GM19395 (cell line): ENCODE measurements around the gene TGM2.
A peak's percentile ranks its signal among the peaks of the same experiment; 100 is the strongest.

ENCODE experiments used
- ATAC-seq: cut with Tn5 transposase; IDR thresholded peaks from one replicate; pipeline ENCODE4 v1.9.1; 2021; ENCODE audit warnings: mild to moderate bottlenecking, moderate library complexity; ENCODE audit not compliant: unreplicated experiment

TGM2 gene

DNA sequence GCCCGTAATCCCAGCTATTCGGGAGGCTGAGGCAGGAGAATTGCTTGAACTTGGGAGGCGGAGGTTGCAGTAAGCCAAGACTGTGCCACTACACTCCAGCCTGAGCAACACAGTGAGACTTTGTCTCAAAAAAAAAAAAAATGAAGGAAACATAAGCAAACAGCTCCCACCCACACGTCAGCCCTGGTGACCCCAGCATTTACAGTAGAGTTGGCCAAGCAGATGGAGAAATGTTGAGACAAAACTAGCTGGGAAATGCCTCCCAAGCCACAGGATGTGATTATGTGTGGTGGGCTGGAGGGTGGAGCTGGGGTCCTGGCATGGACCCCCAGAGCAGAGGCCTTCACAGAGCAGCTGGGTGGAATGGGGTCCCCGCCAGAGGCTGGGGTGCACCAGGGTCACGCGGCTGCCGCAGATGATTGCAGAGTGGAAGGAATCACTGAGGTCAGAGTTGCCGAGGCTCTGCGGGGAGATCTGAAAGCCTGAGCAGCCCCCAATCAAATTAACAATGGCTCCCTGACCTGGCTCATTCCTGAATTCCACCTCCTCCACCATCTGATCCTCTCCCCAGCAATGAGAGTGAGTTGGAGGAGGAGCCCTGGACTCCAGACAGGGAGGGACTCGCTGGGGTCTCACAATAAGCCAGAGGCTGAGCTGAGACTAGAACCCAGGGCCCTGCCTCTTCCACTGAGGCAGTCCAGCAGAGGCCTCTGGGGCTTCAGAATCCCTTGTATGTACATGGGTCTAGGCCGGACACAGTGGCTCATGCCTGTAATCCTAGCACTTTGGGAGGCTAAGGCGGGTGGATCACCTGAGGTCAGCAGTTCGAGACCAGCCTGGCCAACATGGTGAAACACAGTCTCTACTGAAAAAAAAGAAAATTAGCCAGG, 34.7 kb upstream of the TGM2 start:
- ATAC-seq = no peak

GRCh38 chr20:38198238-38198861, 33.3 kb upstream of the TGM2 start:
- ATAC-seq = no peak

GRCh38 chr20:38197619-38198018, 32.5 kb upstream of the TGM2 start:
- ATAC-seq = no peak

GRCh38 chr20:38197217-38197616, 32.1 kb upstream of the TGM2 start:
- ATAC-seq = no peak

DNA sequence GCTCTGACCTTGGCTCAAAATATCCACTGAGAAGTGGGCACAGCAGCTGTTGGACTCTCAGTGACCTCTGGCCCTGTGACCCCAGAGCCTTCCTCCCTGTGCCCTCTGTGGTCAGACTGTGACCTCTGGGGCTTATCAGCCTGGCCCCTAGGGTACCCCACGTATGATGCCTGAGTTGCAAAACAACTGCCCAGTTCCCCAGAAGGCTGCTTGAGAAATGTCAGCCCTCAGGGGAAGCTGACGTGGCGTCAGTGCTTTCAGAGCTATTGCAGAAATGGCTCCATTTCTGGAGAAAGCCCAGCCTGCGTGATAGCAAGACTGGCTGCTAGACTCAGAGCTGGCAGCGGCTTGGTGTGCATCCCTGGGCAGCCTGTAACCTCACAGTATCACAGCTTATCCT, 31.5 kb upstream of the TGM2 start:
- ATAC-seq = no peak

- ATAC-seq = no peak
These were observed 31.0 kb upstream of the TGM2 start for GRCh38 chr20:38196076-38196475.

DNA sequence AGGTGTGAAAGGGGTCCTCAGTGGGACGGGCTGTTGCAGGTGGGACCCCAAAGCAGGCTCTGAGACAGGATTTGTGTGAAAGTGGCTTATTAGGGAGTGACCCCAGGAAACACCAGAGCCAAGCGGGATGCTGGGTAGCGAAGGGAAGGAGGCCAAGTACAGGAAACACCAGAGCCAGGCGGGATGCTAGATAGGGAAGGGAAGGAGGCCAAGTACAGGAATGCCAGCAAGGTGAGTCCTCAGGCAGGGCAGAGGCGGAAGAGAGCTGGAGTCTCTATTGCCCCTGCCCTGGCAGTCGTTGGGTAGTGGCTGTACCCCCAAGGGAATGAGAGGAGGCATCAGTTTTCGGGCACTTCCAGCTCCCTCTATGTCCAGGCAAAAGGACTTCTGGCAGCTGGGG, 30.5 kb upstream of the TGM2 start:
- no peak for ATAC-seq

GRCh38 chr20:38194971-38195504, 30.0 kb upstream of the TGM2 start:
- no peak for ATAC-seq

GRCh38 chr20:38193586-38194105, 28.6 kb upstream of the TGM2 start:
- no peak for ATAC-seq

DNA sequence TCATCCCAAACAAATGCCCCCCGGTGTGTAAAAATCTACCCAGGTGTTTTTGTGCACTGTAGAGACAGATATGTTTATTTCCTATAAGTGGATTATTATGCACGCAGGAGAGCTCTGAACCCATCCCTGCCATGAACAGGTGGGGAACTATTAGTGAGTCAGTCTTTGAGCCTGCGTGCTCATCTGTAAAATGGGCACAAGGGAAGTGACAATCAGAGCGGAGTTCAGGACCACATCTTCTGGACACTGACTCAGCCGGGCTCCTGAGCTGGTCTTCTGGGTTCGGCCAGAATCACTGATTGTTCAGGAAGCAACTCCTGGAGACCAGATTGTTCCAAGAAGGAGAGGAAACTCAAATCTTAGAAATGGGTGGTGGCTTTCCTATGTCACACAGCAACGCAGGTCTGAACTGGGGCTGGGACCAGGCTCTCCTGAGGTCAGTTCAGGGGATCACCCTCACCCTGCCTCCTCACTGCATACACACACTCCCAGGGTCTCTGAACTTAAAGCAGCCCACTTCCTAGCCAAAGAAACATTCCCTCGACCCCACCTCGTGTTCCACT, 27.3 kb upstream of the TGM2 start:
- no peak for ATAC-seq

GRCh38 chr20:38191654-38192053, 26.6 kb upstream of the TGM2 start:
- ATAC-seq = no peak

DNA sequence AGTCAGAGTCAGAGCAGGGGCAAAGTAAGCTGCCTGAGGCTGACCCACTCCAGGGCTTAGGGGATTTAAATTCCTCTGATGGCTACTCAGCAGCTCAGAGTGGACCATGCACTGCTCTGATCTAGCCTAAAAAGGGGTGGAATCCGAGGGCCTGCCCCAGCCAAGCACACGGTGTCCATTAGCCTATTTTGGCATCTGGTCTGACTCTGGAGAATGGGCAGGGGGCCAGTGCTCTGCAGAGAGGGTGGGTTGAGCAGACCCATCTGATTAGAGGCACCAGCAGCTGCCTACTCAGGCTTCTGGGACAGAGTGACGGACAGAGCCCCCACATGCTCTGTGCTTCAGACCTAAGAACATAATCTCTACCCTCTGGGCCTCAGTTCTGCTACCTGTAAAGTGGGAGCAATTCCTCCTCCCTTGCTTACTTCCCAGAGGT, 25.9 kb upstream of the TGM2 start:
- no peak for ATAC-seq

GRCh38 chr20:38190166-38190565, 25.1 kb upstream of the TGM2 start:
- no peak for ATAC-seq

- ATAC-seq = no peak
These were observed 22.4 kb upstream of the TGM2 start for GRCh38 chr20:38187517-38187916.

- ATAC-seq = no peak
These were observed 21.7 kb upstream of the TGM2 start for GRCh38 chr20:38186788-38187221.

- ATAC-seq = no peak
These were observed 19.0 kb upstream of the TGM2 start for GRCh38 chr20:38184101-38184500.

- no peak for ATAC-seq
These were observed 16.9 kb upstream of the TGM2 start for GRCh38 chr20:38181971-38182370.

- peak; percentile 72 for ATAC-seq
These were observed 16.2 kb upstream of the TGM2 start for GRCh38 chr20:38181207-38181801.

- no peak for ATAC-seq
These were observed 15.7 kb upstream of the TGM2 start for GRCh38 chr20:38180781-38181180.

DNA sequence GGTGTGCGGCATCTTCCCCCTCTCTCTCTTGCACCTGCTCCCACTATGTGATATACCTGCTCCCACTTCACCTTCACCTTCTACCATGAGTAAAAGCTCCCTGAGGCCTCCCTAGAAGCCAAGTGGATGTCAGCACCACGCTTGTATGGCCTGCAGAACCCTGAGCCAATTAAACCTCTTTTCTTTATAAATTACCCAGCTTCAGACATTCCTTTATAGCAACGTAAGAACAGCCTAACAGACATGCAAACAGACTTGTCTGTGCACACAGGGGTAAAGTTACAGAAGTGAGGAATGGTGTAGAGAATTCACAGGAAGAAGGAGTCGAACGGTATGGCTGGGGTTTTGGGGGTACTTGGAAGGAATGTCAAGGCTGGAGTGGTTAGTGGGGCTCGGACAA, 14.8 kb upstream of the TGM2 start:
- ATAC-seq = no peak

GRCh38 chr20:38178581-38178980, 13.5 kb upstream of the TGM2 start:
- ATAC-seq = no peak
